Kidney (tissue), 14 donors: ENCODE data around the gene TMEM161A. TPM values are rescaled to one million over a fixed set of nuclear protein-coding genes. Genes with fewer than 3 reads are reported as not detected.

Experiments used
- DNase-seq, 5 donors: peaks; one replicate each; pipeline ENCODE4 v3.0.0-alpha.2; 2013 to 2020
- FAIRE-seq: peaks from 2 replicates; lab custom pipeline; 2012; peaks lifted over from hg19 to GRCh38; lab: Jason Lieb, UNC
- H3K27ac ChIP-seq, 2 donors: one replicate each; pipeline ENCODE4 v1.7.0; 2013; ENCODE audit warnings: low read depth in 2 of 2, low read length in 2 of 2, inconsistent platforms in 1 of 2
- H3K27me3 ChIP-seq: one replicate; pipeline ENCODE4 v1.7.1; 2013; ENCODE audit warnings: low read length, inconsistent platforms; ENCODE audit not compliant: control insufficient read depth, insufficient read depth
- H3K36me3 ChIP-seq, 3 donors: one replicate each; pipeline versions ENCODE4 v1.7.0 to v1.7.1; 2013; ENCODE audit warnings: low read length in 3 of 3, control low read depth in 1 of 3, inconsistent platforms in 1 of 3; ENCODE audit not compliant: insufficient read depth in 3 of 3, control insufficient read depth in 2 of 3
- H3K4me1 ChIP-seq, 3 donors: one replicate each; pipeline versions ENCODE4 v1.7.0 to v1.7.1; 2013; ENCODE audit warnings: low read length in 3 of 3, inconsistent platforms in 1 of 3, low read depth in 1 of 3; ENCODE audit not compliant: control insufficient read depth in 2 of 3, insufficient read depth in 2 of 3
- H3K4me3 ChIP-seq, 3 donors: one replicate each; pipeline versions ENCODE4 v1.7.0 to v1.8.1; 2013; ENCODE audit warnings: low read length in 3 of 3, control low read depth in 1 of 3, inconsistent platforms in 1 of 3
- H3K9ac ChIP-seq, 3 donors: one replicate each; pipeline versions ENCODE4 v1.7.0 to v1.7.1; 2013; ENCODE audit warnings: low read length in 3 of 3, control low read depth in 1 of 3, inconsistent platforms in 1 of 3
- H3K9me3 ChIP-seq, 3 donors: one replicate each; pipeline versions ENCODE4 v1.7.0 to v1.7.1; 2013; ENCODE audit warnings: low read length in 3 of 3, control low read depth in 1 of 3, inconsistent platforms in 1 of 3; ENCODE audit not compliant: control insufficient read depth in 2 of 3, insufficient read depth in 1 of 3
- CTCF ChIP-seq: IDR thresholded peaks from 3 replicates; pipeline ENCODE4 v1.5.1; 2012; ENCODE audit warnings: mild to moderate bottlenecking, moderate library complexity, borderline replicate concordance; ENCODE audit not compliant: insufficient read depth; ENCODE audit errors: extremely low read depth
- intact Hi-C: fragments of 100-400 bp; cut with DNase I; formaldehyde crosslinking; loops from one replicate; pipeline ENCODE4 v1.11.1; 2022
- polyA plus RNA-seq: library from polyadenylated mRNA; stranded (reverse); fragments of 350-450 nt; fragmentation: Illumina TruSeq; extraction: RNeasy Lipid Tissue Mini Kit (QIAGEN cat#74804); gene quantifications from one replicate; pipeline ENCODE4 v1.2.3, GENCODE V29; 2014; ENCODE audit warnings: low read depth, low replicate concordance; ENCODE audit not compliant: insufficient read depth
- total RNA-seq: library from RNA; stranded (reverse); fragmentation: NEBNext Ultra II Directional; extraction: Animal tissue kit (Norgen Biotek cat#: 25700); gene quantifications from one replicate; pipeline ENCODE4 v1.2.1, GENCODE V29; 2021
- donor health status: control.
- donor health status: control.
- donor health status: control.
- donor health status: control.
- donor health status: control.
- donor health status: DM: yes; HTN: yes; CAD: no.
- donor health status: Normal renal cell carcinoma (clear cell type).

Gene TMEM161A
- total and polyA plus RNA-seq, 2 donors from 2014 or later: 23.9 to 37.1 TPM

DNA sequence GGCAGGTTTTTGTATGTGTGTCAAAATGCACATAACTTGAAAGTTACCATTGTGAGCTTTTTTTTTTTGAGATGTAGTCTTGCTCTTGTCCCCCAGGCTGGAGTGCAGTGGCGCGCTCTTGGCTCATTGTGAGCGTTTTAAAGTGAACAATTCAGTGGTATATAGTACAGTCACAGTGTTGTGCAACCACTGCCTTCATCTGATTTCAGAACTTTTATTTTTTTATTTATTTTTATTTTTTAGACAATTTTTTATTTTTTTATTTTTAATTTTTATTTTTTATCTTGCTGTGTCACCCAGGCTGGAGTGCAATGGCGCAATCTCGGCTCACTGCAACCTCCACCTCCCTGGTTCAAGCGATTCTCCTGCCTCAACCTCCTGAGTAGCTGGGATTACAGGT lies 59.5 kb downstream of the TMEM161A start:
- no peak for TF ChIP-seq CTCF
- H3K27me3 ChIP-seq: no peaks in the 10 kb centered on the region
- peaks cover 0 to 3% (median 0%) of the 10 kb centered on the region in 3 donors for H3K36me3 ChIP-seq
- FAIRE-seq: no peak
- DNase-seq: no peak
- intact Hi-C loops: no loop called here
- peaks cover 0 to 12% (median 5%) of the 10 kb centered on the region in 3 donors for H3K4me1 ChIP-seq
- no peaks in the 10 kb centered on the region for H3K9me3 ChIP-seq
- H3K9ac ChIP-seq: no peak overlapping the region
- H3K4me3 ChIP-seq: no peak overlapping the region
- H3K27ac ChIP-seq: no peak overlapping the region

DNA sequence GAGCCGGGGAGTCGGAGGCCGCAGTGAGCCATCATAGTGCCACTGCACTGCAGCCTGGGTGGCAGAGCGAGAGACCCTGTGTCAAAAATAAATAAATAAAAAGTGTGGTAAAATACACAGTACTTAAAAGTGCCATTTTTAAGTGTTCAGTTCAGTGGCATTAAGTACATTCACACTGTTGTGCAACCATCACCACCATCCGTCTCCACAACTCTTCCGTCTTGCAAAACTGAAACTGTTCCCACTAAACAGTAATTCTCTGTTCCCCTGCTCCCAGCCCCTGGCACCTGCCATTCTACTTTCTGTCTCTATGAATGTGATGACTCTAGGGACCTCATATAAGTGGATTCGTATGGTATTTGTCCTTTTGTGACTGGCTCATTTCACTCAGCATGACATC lies 61.2 kb downstream of the TMEM161A start:
- Histone ChIP-seq H3K27ac (no peak overlapping the region), H3K36me3 (peaks cover 0 to 3% (median 0%) of the 10 kb centered on the region in 3 donors), H3K9ac (no peak overlapping the region), H3K9me3 (no peaks in the 10 kb centered on the region), H3K4me1 (peaks cover 0 to 15% (median 5%) of the 10 kb centered on the region in 3 donors), H3K27me3 (no peaks in the 10 kb centered on the region), H3K4me3 (no peak overlapping the region)
- DNase-seq (no peak), FAIRE-seq (no peak)
- no peak for TF ChIP-seq CTCF
- intact Hi-C loops: no loop called here

- FAIRE-seq (no peak), DNase-seq (no peak)
- intact Hi-C loops: no loop called here
- no peak overlapping the region for H3K4me3 ChIP-seq
- peaks cover 0 to 10% (median 0%) of the 10 kb centered on the region in 3 donors for H3K4me1 ChIP-seq
- H3K9me3 ChIP-seq: no peaks in the 10 kb centered on the region
- peaks cover 0 to 3% (median 0%) of the 10 kb centered on the region in 3 donors for H3K36me3 ChIP-seq
- H3K27me3 ChIP-seq: no peaks in the 10 kb centered on the region
- no peak overlapping the region for H3K9ac ChIP-seq
- no peak overlapping the region for H3K27ac ChIP-seq
- TF ChIP-seq CTCF: no peak
Measured at GRCh38 chr19:19076476-19076875, 61.8 kb downstream of the TMEM161A start.

DNA sequence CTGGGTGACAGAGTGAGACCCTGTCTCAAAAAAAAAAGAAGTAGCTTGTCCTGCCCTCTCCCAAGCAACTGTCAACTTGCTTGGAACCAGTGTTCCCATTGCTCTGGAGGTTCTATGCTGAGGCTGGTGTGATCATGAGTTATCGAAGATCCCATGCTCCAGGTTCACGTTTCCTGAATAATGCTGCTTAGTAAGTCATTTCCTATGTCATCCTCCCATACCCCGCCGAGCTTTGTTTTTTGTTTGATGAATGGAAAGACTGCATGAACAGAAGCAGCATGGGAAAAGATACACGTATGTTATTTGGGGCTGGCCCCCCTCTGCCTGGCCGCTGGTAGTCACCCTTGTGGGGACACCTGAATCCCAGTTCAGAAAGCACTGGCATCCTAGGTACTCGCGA lies 63.2 kb downstream of the TMEM161A start:
- FAIRE-seq: no peak
- no peak for TF ChIP-seq CTCF

More for the DNA sequence above, 63.2 kb downstream of the TMEM161A start:
- Histone ChIP-seq H3K27ac (no peak overlapping the region), H3K27me3 (no peaks in the 10 kb centered on the region), H3K9ac (no peak overlapping the region), H3K4me3 (no peak overlapping the region), H3K36me3 (peaks cover 0 to 3% (median 0%) of the 10 kb centered on the region in 3 donors), H3K4me1 (peaks cover 0 to 9% (median 0%) of the 10 kb centered on the region in 3 donors), H3K9me3 (no peaks in the 10 kb centered on the region)
- no peak for DNase-seq
- intact Hi-C loops: no loop called here
